Osteocyte (in vitro differentiated cells): ENCODE data around the gene ANKRD28. TPM values are rescaled to one million over a fixed set of nuclear protein-coding genes. Genes with fewer than 3 reads are reported as not detected.
A peak's percentile ranks its signal among the peaks of the same experiment; 100 is the strongest.
"Not testable (repeated sequence)": the region's sequence is repeated elsewhere in the genome, so short reads cannot be mapped to it uniquely, and the experiment has no call there.

Experiments
- DNase-seq: peaks from one replicate; pipeline ENCODE4 v3.0.0; 2021; ENCODE audit warnings: mixed read lengths; ENCODE audit not compliant: unreplicated experiment; ENCODE audit errors: extremely low spot score
- H3K27ac Mint-ChIP-seq: one replicate; pipeline ENCODE4 v1.8.0; 2021; ENCODE audit warnings: mild to moderate bottlenecking, mixed read lengths; ENCODE audit not compliant: unreplicated experiment
- H3K27me3 Mint-ChIP-seq: one replicate; pipeline ENCODE4 v1.8.0; 2021; ENCODE audit warnings: mixed read lengths; ENCODE audit not compliant: unreplicated experiment
- H3K36me3 Mint-ChIP-seq: one replicate; pipeline ENCODE4 v1.8.0; 2021; ENCODE audit warnings: mixed read lengths; ENCODE audit not compliant: unreplicated experiment
- H3K4me1 Mint-ChIP-seq: one replicate; pipeline ENCODE4 v1.8.0; 2021; ENCODE audit warnings: mixed read lengths; ENCODE audit not compliant: unreplicated experiment
- H3K4me3 Mint-ChIP-seq: one replicate; pipeline ENCODE4 v1.8.0; 2021; ENCODE audit warnings: mild to moderate bottlenecking, moderate library complexity, mixed read lengths; ENCODE audit not compliant: unreplicated experiment
- H3K9me3 Mint-ChIP-seq: one replicate; pipeline ENCODE4 v1.8.0; 2021; ENCODE audit warnings: mixed read lengths; ENCODE audit not compliant: unreplicated experiment
- total RNA-seq: library from RNA; stranded (reverse); gene quantifications from 2 replicates; pipeline ENCODE4 v1.2.1, GENCODE V29; 2021
- TF ChIP-seq, protein P1 (sequence below): fragments of 200-600 bp; sonication (generic); IDR thresholded peaks from 2 replicates; pipeline ENCODE4 v1.5.0; 2021; ENCODE audit warnings: antibody characterized with exemption, mild to moderate bottlenecking, moderate library complexity

ANKRD28 gene
- total RNA-seq, 1 donor from 2014 or later = 151 TPM

DNA sequence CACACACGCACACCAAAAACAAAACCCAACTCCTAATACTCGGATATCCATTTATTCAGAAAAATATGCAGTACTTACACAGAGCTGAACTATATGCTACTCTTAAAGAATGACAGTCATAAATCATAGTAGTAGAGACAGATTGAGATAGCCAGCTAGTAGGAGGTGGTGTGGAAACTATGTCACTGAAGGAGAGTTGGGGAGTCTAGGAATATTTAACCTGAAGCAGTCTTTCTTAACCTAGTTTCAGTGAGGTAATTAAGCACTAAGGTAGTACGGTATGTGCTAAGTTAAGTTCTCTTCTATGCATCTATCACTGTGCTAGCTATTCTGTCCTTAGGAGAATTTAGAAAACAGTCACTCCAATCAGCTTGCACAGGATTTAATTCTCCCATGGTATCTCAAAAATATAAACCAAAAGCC is 54.2 kb downstream of the ANKRD28 start:
- no peaks in the 10 kb centered on the region for H3K27me3 Mint-ChIP-seq
- peak overlapping the region; percentile 33 for H3K27ac Mint-ChIP-seq
- H3K4me3 Mint-ChIP-seq = no peak overlapping the region
- DNase-seq = no peak
- peaks cover 25% of the 10 kb centered on the region for H3K9me3 Mint-ChIP-seq
- peaks cover 17% of the 10 kb centered on the region for H3K4me1 Mint-ChIP-seq
- TF ChIP-seq, protein P1, sequence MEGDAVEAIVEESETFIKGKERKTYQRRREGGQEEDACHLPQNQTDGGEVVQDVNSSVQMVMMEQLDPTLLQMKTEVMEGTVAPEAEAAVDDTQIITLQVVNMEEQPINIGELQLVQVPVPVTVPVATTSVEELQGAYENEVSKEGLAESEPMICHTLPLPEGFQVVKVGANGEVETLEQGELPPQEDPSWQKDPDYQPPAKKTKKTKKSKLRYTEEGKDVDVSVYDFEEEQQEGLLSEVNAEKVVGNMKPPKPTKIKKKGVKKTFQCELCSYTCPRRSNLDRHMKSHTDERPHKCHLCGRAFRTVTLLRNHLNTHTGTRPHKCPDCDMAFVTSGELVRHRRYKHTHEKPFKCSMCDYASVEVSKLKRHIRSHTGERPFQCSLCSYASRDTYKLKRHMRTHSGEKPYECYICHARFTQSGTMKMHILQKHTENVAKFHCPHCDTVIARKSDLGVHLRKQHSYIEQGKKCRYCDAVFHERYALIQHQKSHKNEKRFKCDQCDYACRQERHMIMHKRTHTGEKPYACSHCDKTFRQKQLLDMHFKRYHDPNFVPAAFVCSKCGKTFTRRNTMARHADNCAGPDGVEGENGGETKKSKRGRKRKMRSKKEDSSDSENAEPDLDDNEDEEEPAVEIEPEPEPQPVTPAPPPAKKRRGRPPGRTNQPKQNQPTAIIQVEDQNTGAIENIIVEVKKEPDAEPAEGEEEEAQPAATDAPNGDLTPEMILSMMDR = no peak
- H3K36me3 Mint-ChIP-seq = peaks cover 59% of the 10 kb centered on the region

DNA sequence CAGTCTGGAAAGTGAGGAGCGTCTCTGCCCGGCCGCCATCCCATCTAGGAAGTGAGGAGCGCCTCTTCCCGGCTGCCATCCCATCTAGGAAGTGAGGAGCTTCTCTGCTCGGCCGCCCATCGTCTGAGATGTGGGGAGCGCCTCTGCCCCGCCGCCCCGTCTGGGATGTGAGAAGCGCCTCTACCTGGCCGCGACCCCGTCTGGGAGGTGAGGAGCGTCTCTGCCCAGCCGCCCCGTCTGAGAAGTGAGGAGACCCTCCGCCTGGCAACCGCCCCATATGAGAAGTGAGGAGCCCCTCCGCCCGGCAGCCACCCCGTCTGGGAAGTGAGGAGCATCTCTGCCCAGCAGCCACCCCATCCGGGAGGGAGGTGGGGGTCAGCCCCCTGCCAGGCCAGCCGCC is 55.5 kb downstream of the ANKRD28 start:
- not testable (repeated sequence) for H3K4me3 Mint-ChIP-seq, H3K27me3 Mint-ChIP-seq, DNase-seq, H3K27ac Mint-ChIP-seq
- Mint-ChIP-seq H3K36me3 (peaks cover 55% of the 10 kb centered on the region), H3K9me3 (peaks cover 16% of the 10 kb centered on the region), H3K4me1 (peaks cover 22% of the 10 kb centered on the region)

DNA sequence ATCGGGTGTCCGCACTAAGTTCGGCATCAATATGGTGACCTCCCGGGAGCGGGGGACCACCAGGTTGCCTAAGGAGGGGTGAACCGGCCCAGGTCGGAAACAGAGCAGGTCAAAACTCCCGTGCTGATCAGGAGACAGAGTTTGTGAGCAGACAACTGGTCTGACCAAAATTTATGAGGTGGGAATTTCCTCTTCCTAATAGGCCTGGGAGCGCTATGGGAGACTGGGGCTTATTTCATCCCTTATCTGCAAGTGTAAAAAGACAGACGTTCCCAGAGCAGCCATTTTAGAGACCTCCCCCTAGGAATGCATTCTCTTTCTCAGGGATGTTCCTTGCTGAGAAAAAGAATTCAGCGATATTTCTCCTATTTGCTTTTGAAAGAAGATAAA is 59.2 kb downstream of the ANKRD28 start:
- Mint-ChIP-seq H3K36me3 (peaks cover 54% of the 10 kb centered on the region), H3K4me1 (peaks cover 29% of the 10 kb centered on the region), H3K27ac (peak overlapping the region; percentile 53), H3K9me3 (peaks cover 12% of the 10 kb centered on the region)
- H3K27me3 Mint-ChIP-seq, H3K4me3 Mint-ChIP-seq, DNase-seq: not testable (repeated sequence)

DNA sequence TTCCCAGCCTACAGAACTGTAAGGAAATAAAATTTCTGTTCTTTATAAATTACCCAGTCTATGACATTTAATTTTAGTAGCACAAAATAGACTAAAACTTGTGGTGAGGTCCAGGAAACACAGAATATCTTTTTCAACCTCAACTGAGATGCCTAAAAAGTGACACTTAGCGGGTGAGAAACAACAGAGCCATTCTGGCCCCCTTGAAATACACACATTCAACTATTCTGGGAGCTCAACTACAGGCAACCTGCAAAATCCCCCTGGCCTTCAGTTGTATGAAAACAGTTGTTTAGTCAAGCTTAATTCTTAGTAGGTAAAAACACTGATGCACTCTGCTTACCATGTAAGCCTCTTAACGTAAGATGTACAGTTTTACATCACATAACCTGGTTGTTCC is 66.8 kb downstream of the ANKRD28 start:
- TF ChIP-seq, protein P1 = no peak
- no peak for DNase-seq
- no peak overlapping the region for H3K27ac Mint-ChIP-seq
- peaks cover 59% of the 10 kb centered on the region for H3K36me3 Mint-ChIP-seq
- H3K4me3 Mint-ChIP-seq = no peak overlapping the region
- H3K27me3 Mint-ChIP-seq = no peaks in the 10 kb centered on the region
- H3K9me3 Mint-ChIP-seq = no peaks in the 10 kb centered on the region
- peaks cover 12% of the 10 kb centered on the region for H3K4me1 Mint-ChIP-seq

DNA sequence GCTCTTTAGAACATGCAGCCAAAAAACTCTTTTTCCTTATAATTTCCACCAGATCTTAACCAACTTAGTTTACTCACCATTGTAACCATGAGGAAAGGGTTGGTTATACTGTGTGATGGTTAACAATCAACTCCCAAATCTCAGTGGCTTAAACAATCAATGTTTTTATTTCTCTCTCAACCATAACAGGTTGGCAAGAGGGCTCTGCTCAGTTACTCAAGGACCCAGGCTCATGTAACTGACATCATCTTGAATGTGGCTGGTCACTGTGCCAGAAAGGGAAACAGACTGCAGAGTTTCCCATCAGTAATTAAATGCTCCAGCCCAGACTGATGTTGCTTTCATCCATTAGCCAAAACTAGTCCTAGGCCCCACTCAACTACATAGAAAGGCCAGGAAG is 69.0 kb downstream of the ANKRD28 start:
- TF ChIP-seq, protein P1 = no peak
- Mint-ChIP-seq H3K4me1 (peaks cover 24% of the 10 kb centered on the region), H3K27ac (peak overlapping the region; percentile 23), H3K9me3 (no peaks in the 10 kb centered on the region), H3K27me3 (no peaks in the 10 kb centered on the region), H3K4me3 (no peak overlapping the region), H3K36me3 (peaks cover 63% of the 10 kb centered on the region)
- no peak for DNase-seq

DNA sequence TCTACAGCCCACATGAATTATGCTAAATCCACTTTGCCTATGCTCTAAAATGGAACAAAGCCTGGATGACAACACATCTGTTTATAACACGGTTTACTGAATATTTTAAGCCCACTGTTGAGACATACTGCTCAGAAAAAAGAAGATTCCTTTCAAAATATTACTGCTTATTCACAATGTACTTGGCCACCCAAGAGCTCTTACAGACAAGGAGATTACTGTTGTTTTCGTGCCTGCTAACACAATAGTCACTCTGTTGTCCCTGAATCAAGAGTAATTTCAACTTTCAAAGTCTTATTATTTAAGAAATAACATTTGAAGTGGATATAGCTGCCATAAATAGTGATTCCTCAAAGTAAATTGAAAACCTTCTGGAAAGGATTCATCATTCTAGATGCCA is 70.9 kb downstream of the ANKRD28 start:
- Mint-ChIP-seq H3K4me3 (no peak overlapping the region), H3K27ac (no peak overlapping the region), H3K27me3 (no peaks in the 10 kb centered on the region), H3K9me3 (no peaks in the 10 kb centered on the region), H3K4me1 (peaks cover 37% of the 10 kb centered on the region), H3K36me3 (peaks cover 61% of the 10 kb centered on the region)
- TF ChIP-seq, protein P1 = no peak
- no peak for DNase-seq
